HepG2 (cell line): ENCODE results near the gene GPR162. TPM values are rescaled to one million over a fixed set of nuclear protein-coding genes. Genes with fewer than 3 reads are reported as not detected.

Experiments
- ATAC-seq: fragments of 200-7000 bp; cut with Tn5 transposase; 3 replicates; pipeline ENCODE4 v1.9.1; 2020; ENCODE audit warnings: mild to moderate bottlenecking, moderate library complexity
- BruUV-seq: library from RNA; stranded (reverse); fragments of 400-500 nt; replicated peaks from 2 replicates; lab custom pipeline; 2021; lab: Mats Ljungman, UMichigan
- CTCF ChIA-PET: fragments of 300-600 bp; formaldehyde crosslinking; extraction: SDS; loops from one replicate; lab custom pipeline; 2021; ENCODE audit warnings: low total read pairs, inconsistent platforms, low intra/inter-chr PET ratio; lab: Yijun Ruan, JAX
- POLR2A ChIA-PET: fragments of 350-600 bp; sonication (Branson Sonifier 250); formaldehyde crosslinking; loops from one replicate; lab custom pipeline; 2020; ENCODE audit warnings: antibody characterized with exemption, inconsistent platforms; lab: Yijun Ruan, JAX
- DNase-seq: peaks from one replicate; pipeline ENCODE4 v3.0.0-alpha.2; 2015; ENCODE audit warnings: low spot score
- FAIRE-seq: peaks from 3 replicates; lab custom pipeline; 2011; peaks lifted over from hg19 to GRCh38; lab: Jason Lieb, UNC
- H2AFZ ChIP-seq: one replicate; pipeline ENCODE4 v1.6.1; 2011; ENCODE audit warnings: low read length, inconsistent platforms
- H3K27ac ChIP-seq: fragments of 300-600 bp; 3 replicates; pipeline ENCODE4 v1.8.0; 2011; ENCODE audit warnings: mixed run types, mild to moderate bottlenecking, mixed read lengths, low read length, inconsistent platforms; ENCODE audit not compliant: insufficient read depth; ENCODE audit errors: extremely low read length
- H3K27me3 ChIP-seq, 2 experiments: fragments of 200-600 bp in 1 of 2; 2 replicates in 1 of 2; 3 replicates in 1 of 2; pipeline versions ENCODE4 v1.6.0 to v1.8.0; 2011; ENCODE audit warnings: low read length in 2 of 2, mild to moderate bottlenecking in 2 of 2, moderate library complexity in 2 of 2, inconsistent platforms in 1 of 2; ENCODE audit not compliant: insufficient read depth in 2 of 2, control insufficient read depth in 1 of 2
- H3K36me3 ChIP-seq, 2 experiments: fragments of 200-600 bp in 1 of 2; replicated peaks in 1 of 2; 2 replicates in 1 of 2; 3 replicates in 1 of 2; pipeline versions ENCODE4 v1.5.1 to v1.8.0; 2011; ENCODE audit warnings: low read length in 2 of 2, inconsistent platforms in 1 of 2; ENCODE audit not compliant: insufficient read depth in 2 of 2, control insufficient read depth in 1 of 2
- H3K4me1 ChIP-seq: 2 replicates; pipeline ENCODE4 v1.5.1; 2012; ENCODE audit warnings: low read length, inconsistent platforms; ENCODE audit not compliant: insufficient read depth
- H3K4me2 ChIP-seq: 2 replicates; pipeline ENCODE4 v1.6.0; 2011; ENCODE audit warnings: low read depth, low read length, inconsistent platforms
- H3K4me3 ChIP-seq, 3 experiments: fragments of 200-600 bp in 1 of 3; sonication (generic), shearing (Covaris generic) in 1 of 3; replicated peaks in 1 of 3; 2 replicates each; pipeline ENCODE4 v1.5.1; 2011 to 2016; ENCODE audit warnings: low read length in 3 of 3, inconsistent platforms in 2 of 3, low read depth in 2 of 3, mild to moderate bottlenecking in 2 of 3, control low read depth in 1 of 3, mixed read lengths in 1 of 3; ENCODE audit not compliant: insufficient read depth in 1 of 3
- H3K79me2 ChIP-seq: one replicate; pipeline ENCODE4 v1.6.1; 2011; ENCODE audit warnings: low read length, inconsistent platforms; ENCODE audit not compliant: insufficient read depth
- H3K9ac ChIP-seq: 2 replicates; pipeline ENCODE4 v1.6.0; 2011; ENCODE audit warnings: mild to moderate bottlenecking, low read depth, low read length, inconsistent platforms; ENCODE audit not compliant: insufficient read depth
- H3K9me3 ChIP-seq: 2 replicates; pipeline ENCODE4 v1.5.1; 2012; ENCODE audit warnings: mild to moderate bottlenecking, low read length
- H4K20me1 ChIP-seq: 2 replicates; pipeline ENCODE4 v1.6.0; 2011; ENCODE audit warnings: inconsistent platforms, mild to moderate bottlenecking, low read length, moderate library complexity; ENCODE audit not compliant: insufficient read depth
- GPN1 ChIP-seq: sonication (generic); formaldehyde crosslinking; IDR thresholded peaks from 2 replicates; pipeline ENCODE4 v1.5.1; 2020; ENCODE audit warnings: missing genetic modification reagents, borderline replicate concordance
- MAFG ChIP-seq: sonication (generic); formaldehyde crosslinking; IDR thresholded peaks from 2 replicates; pipeline ENCODE4 v1.5.1; 2020; ENCODE audit warnings: mild to moderate bottlenecking, missing genetic modification reagents
- MXD4 ChIP-seq: IDR thresholded peaks from 2 replicates; pipeline ENCODE4 v1.6.1; 2016; ENCODE audit warnings: mild to moderate bottlenecking, missing biosample characterization, missing genetic modification reagents
- RFX1 ChIP-seq: fragments of 450-650 bp; IDR thresholded peaks from 2 replicates; pipeline ENCODE4 v1.6.1; 2017
- RXRB ChIP-seq: IDR thresholded peaks from 2 replicates; pipeline ENCODE4 v1.6.1; 2016; ENCODE audit warnings: borderline replicate concordance, missing genetic modification reagents, missing compliant biosample characterization
- SIX1 ChIP-seq: sonication (generic); formaldehyde crosslinking; IDR thresholded peaks from 2 replicates; pipeline ENCODE4 v1.4.0; 2020; ENCODE audit warnings: missing genetic modification reagents, borderline replicate concordance
- SSRP1 ChIP-seq: IDR thresholded peaks from 2 replicates; pipeline ENCODE4 v1.6.1; 2016; ENCODE audit warnings: control low read depth
- TAF15 ChIP-seq: fragments of 200-400 bp; formaldehyde crosslinking; IDR thresholded peaks from one replicate; pipeline ENCODE4 v1.6.1; 2018; ENCODE audit warnings: mild to moderate bottlenecking, low read depth, low read length; ENCODE audit not compliant: poor library complexity, severe bottlenecking
- TBX3 ChIP-seq: fragments of 450-650 bp; IDR thresholded peaks from 2 replicates; pipeline ENCODE4 v1.6.1; 2017; ENCODE audit warnings: antibody characterized with exemption, mild to moderate bottlenecking, inconsistent platforms, borderline replicate concordance
- ZFX ChIP-seq: sonication (generic); formaldehyde crosslinking; IDR thresholded peaks from 2 replicates; pipeline ENCODE4 v1.4.0; 2020; ENCODE audit warnings: mild to moderate bottlenecking, low read depth, missing genetic modification reagents, moderate library complexity
- ZNF121 ChIP-seq: sonication (generic); formaldehyde crosslinking; IDR thresholded peaks from 2 replicates; pipeline ENCODE4 v1.5.0; 2020; ENCODE audit warnings: mild to moderate bottlenecking, missing genetic modification reagents
- ZNF512 ChIP-seq: sonication (generic); formaldehyde crosslinking; IDR thresholded peaks from 2 replicates; pipeline ENCODE4 v1.4.0; 2020; ENCODE audit warnings: mild to moderate bottlenecking, missing genetic modification reagents
- ZNF549 ChIP-seq: sonication (generic); formaldehyde crosslinking; IDR thresholded peaks from 2 replicates; pipeline ENCODE4 v1.5.0; 2020; ENCODE audit warnings: missing genetic modification reagents
- ZNF768 ChIP-seq: sonication (generic); formaldehyde crosslinking; IDR thresholded peaks from 2 replicates; pipeline ENCODE4 v1.4.0; 2020; ENCODE audit warnings: missing genetic modification reagents
- ZSCAN20 ChIP-seq: sonication (generic); formaldehyde crosslinking; IDR thresholded peaks from 2 replicates; pipeline ENCODE4 v1.4.0; 2020; ENCODE audit warnings: missing genetic modification reagents, mild to moderate bottlenecking, borderline replicate concordance
- WGBS: methylation state at CpG from one replicate; pipeline ENCODE4 v1.1.6; 2017; ENCODE audit warnings: low lambda C conversion rate; 5-methylcytosine and 5-hydroxymethylcytosine counted together
- in situ Hi-C: cut with HindIII; loops from 2 replicates; pipeline ENCODE4 v1.10.0; 2017; ENCODE audit warnings: low pct_unique_long_range_greater_than_20kb; ENCODE audit not compliant: extremely low pct_ligation_motif_present
- intact Hi-C: fragments of 100-400 bp; cut with micrococcal nuclease; formaldehyde crosslinking; loops from one replicate; pipeline ENCODE4 v1.10.0; 2022; ENCODE audit not compliant: unreplicated experiment
- polyA plus RNA-seq, 8 experiments: library from polyadenylated mRNA; depleted of rRNA in 3 of 8; stranded (reverse) in 7 of 8; unstranded in 1 of 8; fragments of >200 nt; fragmentation: Illumina TruSeq in 4 of 8; extraction: Trizol in 4 of 8; gene quantifications; 2 replicates each; pipeline versions ENCODE4 v1.2.1 to v1.2.3, GENCODE V29; 2011 to 2016; ENCODE audit warnings: low read depth in 4 of 8, missing spikeins in 1 of 8, mixed read lengths in 1 of 8; ENCODE audit not compliant: insufficient read depth in 1 of 8
- total RNA-seq, 5 experiments: library from RNA; depleted of rRNA; stranded (reverse); fragments of >200 nt; fragmentation: Illumina TruSeq; extraction: Trizol; gene quantifications; 2 replicates each; pipeline ENCODE4 v1.2.3, GENCODE V29; 2016; ENCODE audit warnings: low read depth in 1 of 5
- TF ChIP-seq, protein P1 (sequence below): sonication (generic); formaldehyde crosslinking; IDR thresholded peaks from 2 replicates; pipeline ENCODE4 v1.5.0; 2020; ENCODE audit warnings: mild to moderate bottlenecking, missing genetic modification reagents
- TF ChIP-seq, protein P2 (sequence below): sonication (generic); formaldehyde crosslinking; IDR thresholded peaks from 2 replicates; pipeline ENCODE4 v1.8.0; 2022; ENCODE audit warnings: missing genetic modification reagents, mild to moderate bottlenecking, borderline replicate concordance

The GPR162 gene
- total and polyA plus RNA-seq, 2 of the 13 experiments (the other 11 are each of a cell fraction or from before 2014, with no cell fraction given): 0.08 TPM; not detected in 1

- peaks cover 20% of the 10 kb centered on the region for H3K4me1 ChIP-seq
- no peaks in the 10 kb centered on the region for H4K20me1 ChIP-seq
- no peak for DNase-seq
- no peak overlapping the region for H3K27ac ChIP-seq
- H3K4me3 ChIP-seq: no peak overlapping the region
- peaks cover 16% of the 10 kb centered on the region for H3K79me2 ChIP-seq
- CTCF ChIA-PET: no interaction called here
- H3K4me2 ChIP-seq: no peak overlapping the region
- TF ChIP-seq ZNF768 (CRISPR knock-in tag): no peak
- TF ChIP-seq GPN1: no peak
- TF ChIP-seq, protein P1, sequence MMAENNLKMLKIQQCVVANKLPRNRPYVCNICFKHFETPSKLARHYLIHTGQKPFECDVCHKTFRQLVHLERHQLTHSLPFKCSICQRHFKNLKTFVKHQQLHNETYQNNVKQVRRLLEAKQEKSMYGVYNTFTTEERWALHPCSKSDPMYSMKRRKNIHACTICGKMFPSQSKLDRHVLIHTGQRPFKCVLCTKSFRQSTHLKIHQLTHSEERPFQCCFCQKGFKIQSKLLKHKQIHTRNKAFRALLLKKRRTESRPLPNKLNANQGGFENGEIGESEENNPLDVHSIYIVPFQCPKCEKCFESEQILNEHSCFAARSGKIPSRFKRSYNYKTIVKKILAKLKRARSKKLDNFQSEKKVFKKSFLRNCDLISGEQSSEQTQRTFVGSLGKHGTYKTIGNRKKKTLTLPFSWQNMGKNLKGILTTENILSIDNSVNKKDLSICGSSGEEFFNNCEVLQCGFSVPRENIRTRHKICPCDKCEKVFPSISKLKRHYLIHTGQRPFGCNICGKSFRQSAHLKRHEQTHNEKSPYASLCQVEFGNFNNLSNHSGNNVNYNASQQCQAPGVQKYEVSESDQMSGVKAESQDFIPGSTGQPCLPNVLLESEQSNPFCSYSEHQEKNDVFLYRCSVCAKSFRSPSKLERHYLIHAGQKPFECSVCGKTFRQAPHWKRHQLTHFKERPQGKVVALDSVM: no peak
- TF ChIP-seq MAFG (CRISPR knock-in tag): no peak
- no peak for TF ChIP-seq TAF15
- TF ChIP-seq, protein P2, sequence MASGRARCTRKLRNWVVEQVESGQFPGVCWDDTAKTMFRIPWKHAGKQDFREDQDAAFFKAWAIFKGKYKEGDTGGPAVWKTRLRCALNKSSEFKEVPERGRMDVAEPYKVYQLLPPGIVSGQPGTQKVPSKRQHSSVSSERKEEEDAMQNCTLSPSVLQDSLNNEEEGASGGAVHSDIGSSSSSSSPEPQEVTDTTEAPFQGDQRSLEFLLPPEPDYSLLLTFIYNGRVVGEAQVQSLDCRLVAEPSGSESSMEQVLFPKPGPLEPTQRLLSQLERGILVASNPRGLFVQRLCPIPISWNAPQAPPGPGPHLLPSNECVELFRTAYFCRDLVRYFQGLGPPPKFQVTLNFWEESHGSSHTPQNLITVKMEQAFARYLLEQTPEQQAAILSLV (CRISPR knock-in tag): no peak
- no peak for TF ChIP-seq RXRB (CRISPR knock-in tag)
- no peak for TF ChIP-seq SSRP1 (CRISPR knock-in tag)
- TF ChIP-seq ZSCAN20: no peak
- TF ChIP-seq ZNF121 (CRISPR knock-in tag): no peak
- no peak for TF ChIP-seq TBX3
- TF ChIP-seq ZNF512 (CRISPR knock-in tag): no peak
- TF ChIP-seq MXD4 (CRISPR knock-in tag): no peak
- TF ChIP-seq ZFX (CRISPR knock-in tag): no peak
- no peak for TF ChIP-seq SIX1 (CRISPR knock-in tag)
- no peak for TF ChIP-seq RFX1
- TF ChIP-seq ZNF549 (CRISPR knock-in tag): no peak
- no TSS peak for BruUV-seq
- no peak overlapping the region for H3K9ac ChIP-seq
- no peak for FAIRE-seq
- ATAC-seq: no peak
- in situ Hi-C loops: no loop called here
- H2AFZ ChIP-seq: no peak overlapping the region
- POLR2A ChIA-PET: interaction anchor here (0.6 kb wide), 1 partner anchor 9 kb away, joined by 3 read pairs; no protein-coding TSS in a partner anchor
- H3K9me3 ChIP-seq: no peaks in the 10 kb centered on the region
- H3K36me3 ChIP-seq: peaks cover 16 to 33% of the 10 kb centered on the region in 2 experiments; a peak in 4 of 5 replicates
- WGBS: 99% methylated on average over 4 of the region's 4 CpGs
- H3K27me3 ChIP-seq: no peaks in the 10 kb centered on the region
- intact Hi-C loops: no loop called here
Observed at GRCh38 chr12:6832125-6832524, 10.5 kb downstream of the GPR162 start.
